Neural crest cell (in vitro differentiated cells): ENCODE results near the gene C6. TPM values are rescaled to one million over a fixed set of nuclear protein-coding genes. Genes with fewer than 3 reads are reported as not detected.
"Not testable (repeated sequence)": the region's sequence is repeated elsewhere in the genome, so short reads cannot be mapped to it uniquely, and the experiment has no call there.

ENCODE experiments used
- DNase-seq: peaks from one replicate; pipeline ENCODE4 v3.0.0; 2021; ENCODE audit warnings: low read depth, mixed read lengths, low spot score
- H3K27ac Mint-ChIP-seq: one replicate; pipeline ENCODE4 v1.8.0; 2021; ENCODE audit warnings: mild to moderate bottlenecking, mixed read lengths; ENCODE audit not compliant: unreplicated experiment
- H3K27me3 Mint-ChIP-seq: 2 replicates; pipeline ENCODE4 v1.8.0; 2021; ENCODE audit warnings: low read depth, mild to moderate bottlenecking, mixed read lengths
- H3K36me3 Mint-ChIP-seq: 2 replicates; pipeline ENCODE4 v1.8.0; 2021; ENCODE audit warnings: low read depth, mild to moderate bottlenecking, mixed read lengths
- H3K4me1 Mint-ChIP-seq: 2 replicates; pipeline ENCODE4 v1.8.0; 2021; ENCODE audit warnings: mixed read lengths
- H3K4me3 Mint-ChIP-seq: one replicate; pipeline ENCODE4 v1.8.0; 2021; ENCODE audit warnings: mild to moderate bottlenecking, mixed read lengths
- H3K9me3 Mint-ChIP-seq: 2 replicates; pipeline ENCODE4 v1.8.0; 2021; ENCODE audit warnings: mixed read lengths
- CTCF ChIP-seq: fragments of 200-600 bp; sonication (generic); conservative IDR thresholded peaks from 2 replicates; pipeline ENCODE4 v1.5.0; 2021; ENCODE audit warnings: antibody characterized with exemption, mild to moderate bottlenecking
- total RNA-seq: library from RNA; stranded (reverse); gene quantifications from 2 replicates; pipeline ENCODE4 v1.2.1, GENCODE V29; 2021

The C6 gene
- total RNA-seq, 1 donor from 2014 or later: not detected

GRCh38 chr5:41232797-41233196, 19.5 kb upstream of the C6 start:
- Mint-ChIP-seq H3K27ac (no peak overlapping the region), H3K4me3 (no peak overlapping the region)

GRCh38 chr5:41230276-41230675, 16.9 kb upstream of the C6 start:
- H3K4me1 Mint-ChIP-seq, DNase-seq, H3K9me3 Mint-ChIP-seq, H3K27ac Mint-ChIP-seq, H3K27me3 Mint-ChIP-seq, H3K36me3 Mint-ChIP-seq, H3K4me3 Mint-ChIP-seq: not testable (repeated sequence)

More at GRCh38 chr5:41232797-41233196, 19.5 kb upstream of the C6 start:
- Mint-ChIP-seq H3K36me3 (no peaks in the 10 kb centered on the region), H3K4me1 (no peaks in the 10 kb centered on the region), H3K9me3 (peaks cover 6% of the 10 kb centered on the region), H3K27me3 (peaks cover 2% of the 10 kb centered on the region)
- TF ChIP-seq CTCF: no peak
- no peak for DNase-seq

- no peak for TF ChIP-seq CTCF
- Mint-ChIP-seq H3K4me1 (peaks cover 9% of the 10 kb centered on the region), H3K4me3 (no peak overlapping the region), H3K27ac (no peak overlapping the region), H3K36me3 (no peaks in the 10 kb centered on the region), H3K9me3 (peaks cover 6% of the 10 kb centered on the region), H3K27me3 (peaks cover 4% of the 10 kb centered on the region)
- DNase-seq: no peak
Observed at GRCh38 chr5:41223962-41224361, 10.6 kb upstream of the C6 start.

GRCh38 chr5:41219658-41220269, 6.4 kb upstream of the C6 start:
- Mint-ChIP-seq H3K4me1 (peaks cover 9% of the 10 kb centered on the region), H3K27ac (no peak overlapping the region), H3K9me3 (no peaks in the 10 kb centered on the region), H3K36me3 (no peaks in the 10 kb centered on the region), H3K4me3 (no peak overlapping the region), H3K27me3 (no peaks in the 10 kb centered on the region)
- DNase-seq: no peak
- no peak for TF ChIP-seq CTCF

- Mint-ChIP-seq H3K9me3 (no peaks in the 10 kb centered on the region), H3K36me3 (no peaks in the 10 kb centered on the region), H3K27me3 (no peaks in the 10 kb centered on the region), H3K27ac (no peak overlapping the region), H3K4me1 (peaks cover 9% of the 10 kb centered on the region), H3K4me3 (no peak overlapping the region)
- TF ChIP-seq CTCF: no peak
- DNase-seq: no peak
Observed at GRCh38 chr5:41218929-41219657, 5.8 kb upstream of the C6 start.

- Mint-ChIP-seq H3K9me3 (no peaks in the 10 kb centered on the region), H3K36me3 (no peaks in the 10 kb centered on the region), H3K4me3 (no peak overlapping the region), H3K27ac (no peak overlapping the region), H3K4me1 (peaks cover 2% of the 10 kb centered on the region), H3K27me3 (no peaks in the 10 kb centered on the region)
- DNase-seq: no peak
- no peak for TF ChIP-seq CTCF
Observed at GRCh38 chr5:41214182-41214581, 850 bp upstream of the C6 start.
